MM.1S (cell line): ENCODE data around the gene PRAMEF20.
"Not testable (repeated sequence)": the region's sequence is repeated elsewhere in the genome, so short reads cannot be mapped to it uniquely, and the experiment has no call there.

Experiments
- DNase-seq: peaks from one replicate; pipeline ENCODE4 v3.0.0-alpha.2; 2015
- H2AFZ ChIP-seq: fragments of 300-600 bp; sonication (generic); 2 replicates; pipeline ENCODE4 v1.6.0; 2016; ENCODE audit warnings: antibody characterized with exemption, low read length
- H3F3A ChIP-seq: fragments of 300-600 bp; sonication (generic); 2 replicates; pipeline ENCODE4 v1.6.1; 2016; ENCODE audit warnings: mild to moderate bottlenecking, antibody characterized with exemption, low read length, moderate library complexity, mixed read lengths; ENCODE audit not compliant: insufficient read depth
- H3K27ac ChIP-seq: fragments of 300-600 bp; sonication (generic); 2 replicates; pipeline ENCODE4 v1.5.1; 2016; ENCODE audit warnings: mild to moderate bottlenecking, low read length
- H3K27me3 ChIP-seq: fragments of 300-600 bp; sonication (generic); replicated peaks from 2 replicates; pipeline ENCODE4 v1.6.0; 2016; ENCODE audit warnings: low read length; ENCODE audit not compliant: insufficient read depth
- H3K36me3 ChIP-seq: fragments of 300-600 bp; sonication (generic); replicated peaks from 2 replicates; pipeline ENCODE4 v1.6.1; 2016; ENCODE audit warnings: mild to moderate bottlenecking, low read length, mixed read lengths; ENCODE audit not compliant: insufficient read depth
- H3K4me1 ChIP-seq: fragments of 300-600 bp; sonication (generic); 2 replicates; pipeline ENCODE4 v1.6.1; 2016; ENCODE audit warnings: low read length, mixed read lengths
- H3K4me2 ChIP-seq: fragments of 300-600 bp; sonication (generic); 2 replicates; pipeline ENCODE4 v1.6.0; 2016; ENCODE audit warnings: low read depth, low read length
- H3K4me3 ChIP-seq: fragments of 300-600 bp; sonication (generic); 2 replicates; pipeline ENCODE4 v1.5.1; 2016; ENCODE audit warnings: low read length, mixed read lengths
- H3K79me2 ChIP-seq: fragments of 300-600 bp; sonication (generic); 2 replicates; pipeline ENCODE4 v1.6.1; 2016; ENCODE audit warnings: mixed run types, low read length, mixed read lengths
- H3K9ac ChIP-seq: fragments of 300-600 bp; sonication (generic); 2 replicates; pipeline ENCODE4 v1.6.1; 2016; ENCODE audit warnings: low read length, mixed read lengths
- H3K9me2 ChIP-seq: fragments of 300-600 bp; sonication (generic); replicated peaks from 2 replicates; pipeline ENCODE4 v1.6.1; 2016; ENCODE audit warnings: mild to moderate bottlenecking, low read length, mixed read lengths; ENCODE audit not compliant: insufficient read depth
- H3K9me3 ChIP-seq: fragments of 300-600 bp; sonication (generic); replicated peaks from 2 replicates; pipeline ENCODE4 v1.6.1; 2016; ENCODE audit warnings: mild to moderate bottlenecking, low read length, mixed read lengths; ENCODE audit not compliant: insufficient read depth
- H4K20me1 ChIP-seq: fragments of 300-600 bp; sonication (generic); 2 replicates; pipeline ENCODE4 v1.6.1; 2016; ENCODE audit warnings: mild to moderate bottlenecking, low read length, moderate library complexity, mixed read lengths; ENCODE audit not compliant: insufficient read depth
- CTCF ChIP-seq: fragments of 300-600 bp; sonication (generic); IDR thresholded peaks from 2 replicates; pipeline ENCODE4 v1.5.1; 2016; ENCODE audit warnings: antibody characterized with exemption, low read length, mixed read lengths
- EZH2 ChIP-seq: fragments of 300-600 bp; sonication (generic); optimal IDR thresholded peaks from 2 replicates; pipeline ENCODE3; 2017; ENCODE audit warnings: low read depth, mild to moderate bottlenecking, antibody characterized with exemption, low read length, mixed read lengths
- EZH2phosphoT487 ChIP-seq: fragments of 300-600 bp; sonication (generic); IDR thresholded peaks from 2 replicates; pipeline ENCODE4 v1.6.1; 2018; ENCODE audit warnings: antibody characterized with exemption, low read length

PRAMEF20 gene

GRCh38 chr1:13432251-13432650 is 22.0 kb downstream of the PRAMEF20 start:
- H3F3A ChIP-seq, result no peaks in the 10 kb centered on the region
- H3K9ac ChIP-seq, result no peak overlapping the region
- no peak overlapping the region for H3K4me2 ChIP-seq
- TF ChIP-seq EZH2phosphoT487 (no peak), EZH2 (no peak), CTCF (no peak)
- no peak overlapping the region for H2AFZ ChIP-seq
- DNase-seq, result no peak
- no peaks in the 10 kb centered on the region for H4K20me1 ChIP-seq
- no peaks in the 10 kb centered on the region for H3K9me2 ChIP-seq
- H3K27me3 ChIP-seq, result no peaks in the 10 kb centered on the region
- H3K36me3 ChIP-seq, result no peaks in the 10 kb centered on the region
- no peaks in the 10 kb centered on the region for H3K9me3 ChIP-seq
- no peaks in the 10 kb centered on the region for H3K4me1 ChIP-seq
- H3K79me2 ChIP-seq, result no peaks in the 10 kb centered on the region
- H3K27ac ChIP-seq, result no peak overlapping the region
- H3K4me3 ChIP-seq, result no peak overlapping the region

- not testable (repeated sequence) for H3K4me3 ChIP-seq, H3F3A ChIP-seq, H3K9me3 ChIP-seq, DNase-seq, H3K4me1 ChIP-seq, H3K79me2 ChIP-seq, H3K27me3 ChIP-seq, H4K20me1 ChIP-seq, H3K9ac ChIP-seq, H2AFZ ChIP-seq, H3K4me2 ChIP-seq, H3K36me3 ChIP-seq, H3K9me2 ChIP-seq, H3K27ac ChIP-seq
Measured at GRCh38 chr1:13433694-13434358, 23.6 kb downstream of the PRAMEF20 start.

GRCh38 chr1:13435458-13435857 is 25.2 kb downstream of the PRAMEF20 start:
- no peaks in the 10 kb centered on the region for H3K36me3 ChIP-seq
- H3K9me3 ChIP-seq, result no peaks in the 10 kb centered on the region
- H3K79me2 ChIP-seq, result no peaks in the 10 kb centered on the region
- no peak for DNase-seq
- H3K27ac ChIP-seq, result no peak overlapping the region
- no peaks in the 10 kb centered on the region for H4K20me1 ChIP-seq
- H3K9ac ChIP-seq, result no peak overlapping the region
- H3K4me1 ChIP-seq, result no peaks in the 10 kb centered on the region
- H3F3A ChIP-seq, result no peaks in the 10 kb centered on the region
- H3K27me3 ChIP-seq, result no peaks in the 10 kb centered on the region
- no peak for TF ChIP-seq EZH2
- no peak for TF ChIP-seq EZH2phosphoT487
- TF ChIP-seq CTCF, result no peak
- H3K4me2 ChIP-seq, result no peak overlapping the region
- no peak overlapping the region for H3K4me3 ChIP-seq
- H2AFZ ChIP-seq, result no peak overlapping the region
- no peaks in the 10 kb centered on the region for H3K9me2 ChIP-seq

GRCh38 chr1:13439104-13439783 is 29.0 kb downstream of the PRAMEF20 start:
- H3K9ac ChIP-seq, H2AFZ ChIP-seq, H3K4me3 ChIP-seq, H3K4me1 ChIP-seq, H3K27ac ChIP-seq, DNase-seq, H3K4me2 ChIP-seq, H3F3A ChIP-seq, H3K9me3 ChIP-seq, H3K27me3 ChIP-seq, H3K36me3 ChIP-seq, H3K79me2 ChIP-seq, H4K20me1 ChIP-seq, H3K9me2 ChIP-seq: not testable (repeated sequence)
